Loucy (cell line): ENCODE data around the gene SGMS1.

Source experiments
- H2AFZ ChIP-seq: fragments of 200-600 bp; sonication (generic); 2 replicates; pipeline ENCODE4 v1.6.0; 2016; ENCODE audit warnings: antibody characterized with exemption, mild to moderate bottlenecking, low read length, moderate library complexity
- H3F3A ChIP-seq: fragments of 200-600 bp; 2 replicates; pipeline ENCODE4 v1.6.0; 2016; ENCODE audit warnings: antibody characterized with exemption, low read depth, mild to moderate bottlenecking
- H3K27me3 ChIP-seq: fragments of 200-600 bp; sonication (generic); 2 replicates; pipeline ENCODE4 v1.6.1; 2014; ENCODE audit warnings: low read length, mild to moderate bottlenecking; ENCODE audit not compliant: insufficient read depth, poor library complexity, severe bottlenecking
- H3K36me3 ChIP-seq: fragments of 200-600 bp; sonication (generic); 2 replicates; pipeline ENCODE4 v1.6.1; 2016; ENCODE audit warnings: low read length; ENCODE audit not compliant: insufficient read depth
- H3K4me1 ChIP-seq: fragments of 200-600 bp; sonication (generic); 2 replicates; pipeline ENCODE4 v1.5.1; 2014; ENCODE audit warnings: low read length, mild to moderate bottlenecking; ENCODE audit not compliant: insufficient read depth, poor library complexity, severe bottlenecking
- H3K4me2 ChIP-seq: fragments of 200-600 bp; sonication (generic); 2 replicates; pipeline ENCODE4 v1.6.0; 2014; ENCODE audit warnings: antibody characterized with exemption, low read length, low read depth, mild to moderate bottlenecking; ENCODE audit not compliant: poor library complexity, severe bottlenecking
- H3K4me3 ChIP-seq: fragments of 200-600 bp; sonication (generic); 2 replicates; pipeline ENCODE4 v1.5.1; 2014; ENCODE audit warnings: low read length, mild to moderate bottlenecking, mixed read lengths; ENCODE audit not compliant: poor library complexity, severe bottlenecking
- H3K79me2 ChIP-seq: fragments of 200-600 bp; sonication (generic); 2 replicates; pipeline ENCODE4 v1.6.1; 2014; ENCODE audit warnings: low read length; ENCODE audit not compliant: insufficient read depth
- H3K9ac ChIP-seq: fragments of 200-600 bp; sonication (generic); 2 replicates; pipeline ENCODE4 v1.6.0; 2014; ENCODE audit warnings: mild to moderate bottlenecking, low read depth, low read length, moderate library complexity; ENCODE audit not compliant: poor library complexity, severe bottlenecking
- H3K9me2 ChIP-seq: fragments of 200-600 bp; sonication (generic); replicated peaks from 2 replicates; pipeline ENCODE4 v1.6.1; 2016; ENCODE audit warnings: low read depth, low read length, mixed read lengths
- H3K9me3 ChIP-seq: fragments of 200-600 bp; sonication (generic); 2 replicates; pipeline ENCODE4 v1.6.1; 2014; ENCODE audit warnings: mild to moderate bottlenecking, antibody characterized with exemption, low read length, low read depth; ENCODE audit not compliant: insufficient read depth
- H4K20me1 ChIP-seq: fragments of 200-600 bp; sonication (generic); 2 replicates; pipeline ENCODE4 v1.6.0; 2014; ENCODE audit warnings: antibody characterized with exemption, low read length, mild to moderate bottlenecking; ENCODE audit not compliant: insufficient read depth, poor library complexity, severe bottlenecking
- EZH2phosphoT487 ChIP-seq: fragments of 200-600 bp; IDR thresholded peaks from 2 replicates; pipeline ENCODE4 v1.6.1; 2018; ENCODE audit warnings: antibody characterized with exemption, mild to moderate bottlenecking, moderate library complexity, borderline replicate concordance
- TF ChIP-seq, protein P1 (sequence below): fragments of 200-600 bp; sonication (generic); conservative IDR thresholded peaks from 2 replicates; pipeline ENCODE4 v1.5.1; 2014; ENCODE audit warnings: mild to moderate bottlenecking, antibody characterized with exemption, low read length

Gene SGMS1

GRCh38 chr10:50310560-50311174, 313.1 kb downstream of the SGMS1 start:
- Histone ChIP-seq H3F3A (no peaks in the 10 kb centered on the region), H3K4me2 (no peak overlapping the region), H3K9me2 (no peaks in the 10 kb centered on the region), H3K9me3 (no peaks in the 10 kb centered on the region), H3K36me3 (no peaks in the 10 kb centered on the region; the same call in 1 of the 2 replicates), H3K9ac (no peak overlapping the region), H3K27me3 (no peaks in the 10 kb centered on the region), H2AFZ (no peak overlapping the region), H3K4me1 (peaks cover 6% of the 10 kb centered on the region), H3K79me2 (no peaks in the 10 kb centered on the region), H3K4me3 (no peak overlapping the region), H4K20me1 (no peaks in the 10 kb centered on the region)
- TF ChIP-seq, protein P1, sequence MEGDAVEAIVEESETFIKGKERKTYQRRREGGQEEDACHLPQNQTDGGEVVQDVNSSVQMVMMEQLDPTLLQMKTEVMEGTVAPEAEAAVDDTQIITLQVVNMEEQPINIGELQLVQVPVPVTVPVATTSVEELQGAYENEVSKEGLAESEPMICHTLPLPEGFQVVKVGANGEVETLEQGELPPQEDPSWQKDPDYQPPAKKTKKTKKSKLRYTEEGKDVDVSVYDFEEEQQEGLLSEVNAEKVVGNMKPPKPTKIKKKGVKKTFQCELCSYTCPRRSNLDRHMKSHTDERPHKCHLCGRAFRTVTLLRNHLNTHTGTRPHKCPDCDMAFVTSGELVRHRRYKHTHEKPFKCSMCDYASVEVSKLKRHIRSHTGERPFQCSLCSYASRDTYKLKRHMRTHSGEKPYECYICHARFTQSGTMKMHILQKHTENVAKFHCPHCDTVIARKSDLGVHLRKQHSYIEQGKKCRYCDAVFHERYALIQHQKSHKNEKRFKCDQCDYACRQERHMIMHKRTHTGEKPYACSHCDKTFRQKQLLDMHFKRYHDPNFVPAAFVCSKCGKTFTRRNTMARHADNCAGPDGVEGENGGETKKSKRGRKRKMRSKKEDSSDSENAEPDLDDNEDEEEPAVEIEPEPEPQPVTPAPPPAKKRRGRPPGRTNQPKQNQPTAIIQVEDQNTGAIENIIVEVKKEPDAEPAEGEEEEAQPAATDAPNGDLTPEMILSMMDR = peak; percentile 65
- TF ChIP-seq EZH2phosphoT487 = no peak

- H4K20me1 ChIP-seq = no peaks in the 10 kb centered on the region
Measured at GRCh38 chr10:50309342-50309741, 314.4 kb downstream of the SGMS1 start.

DNA sequence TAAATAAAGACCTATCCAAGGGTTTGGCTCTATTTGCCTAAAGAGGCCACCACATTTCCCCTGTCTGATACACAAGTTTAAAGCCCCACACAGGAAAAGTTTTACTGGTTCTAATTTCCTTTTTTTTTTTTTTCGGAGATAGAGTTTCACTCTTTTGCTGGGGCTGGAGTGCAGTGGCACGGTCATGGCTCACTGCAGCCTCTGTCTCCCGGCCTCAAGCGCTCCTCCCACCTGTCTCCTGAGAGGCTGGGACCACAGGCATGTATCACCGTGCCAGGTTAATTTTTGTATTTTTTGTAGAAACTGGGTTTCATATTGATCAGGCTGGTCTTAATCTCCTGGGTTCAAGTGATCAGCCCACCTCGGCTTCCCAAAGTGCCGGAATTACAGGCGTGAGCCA, 319.1 kb downstream of the SGMS1 start:
- TF ChIP-seq, protein P1 = no peak
- no peak for TF ChIP-seq EZH2phosphoT487
- no peaks in the 10 kb centered on the region for H3K4me1 ChIP-seq
- H3K79me2 ChIP-seq = no peaks in the 10 kb centered on the region
- no peak overlapping the region for H3K4me3 ChIP-seq
- no peaks in the 10 kb centered on the region for H3F3A ChIP-seq
- no peaks in the 10 kb centered on the region; the same call in 1 of the 2 replicates for H3K36me3 ChIP-seq
- no peak overlapping the region for H2AFZ ChIP-seq
- no peak overlapping the region for H3K9ac ChIP-seq
- H3K9me3 ChIP-seq = no peaks in the 10 kb centered on the region
- H3K27me3 ChIP-seq = no peaks in the 10 kb centered on the region
- H3K9me2 ChIP-seq = no peaks in the 10 kb centered on the region
- H4K20me1 ChIP-seq = no peaks in the 10 kb centered on the region
- no peak overlapping the region for H3K4me2 ChIP-seq

More at GRCh38 chr10:50309342-50309741, 314.4 kb downstream of the SGMS1 start:
- H3K36me3 ChIP-seq = no peaks in the 10 kb centered on the region; the same call in 1 of the 2 replicates
- no peaks in the 10 kb centered on the region for H3K4me1 ChIP-seq
- no peaks in the 10 kb centered on the region for H3K27me3 ChIP-seq
- H3K9me2 ChIP-seq = no peaks in the 10 kb centered on the region
- no peak overlapping the region for H2AFZ ChIP-seq
- H3K9ac ChIP-seq = no peak overlapping the region
- no peaks in the 10 kb centered on the region for H3K9me3 ChIP-seq
- TF ChIP-seq, protein P1 = no peak
- no peak for TF ChIP-seq EZH2phosphoT487
- no peaks in the 10 kb centered on the region for H3K79me2 ChIP-seq
- H3K4me3 ChIP-seq = no peak overlapping the region
- H3K4me2 ChIP-seq = no peak overlapping the region
- H3F3A ChIP-seq = no peaks in the 10 kb centered on the region
